ENCODE data around the gene ARL5C.

- TF ChIP-seq, protein P1, sequence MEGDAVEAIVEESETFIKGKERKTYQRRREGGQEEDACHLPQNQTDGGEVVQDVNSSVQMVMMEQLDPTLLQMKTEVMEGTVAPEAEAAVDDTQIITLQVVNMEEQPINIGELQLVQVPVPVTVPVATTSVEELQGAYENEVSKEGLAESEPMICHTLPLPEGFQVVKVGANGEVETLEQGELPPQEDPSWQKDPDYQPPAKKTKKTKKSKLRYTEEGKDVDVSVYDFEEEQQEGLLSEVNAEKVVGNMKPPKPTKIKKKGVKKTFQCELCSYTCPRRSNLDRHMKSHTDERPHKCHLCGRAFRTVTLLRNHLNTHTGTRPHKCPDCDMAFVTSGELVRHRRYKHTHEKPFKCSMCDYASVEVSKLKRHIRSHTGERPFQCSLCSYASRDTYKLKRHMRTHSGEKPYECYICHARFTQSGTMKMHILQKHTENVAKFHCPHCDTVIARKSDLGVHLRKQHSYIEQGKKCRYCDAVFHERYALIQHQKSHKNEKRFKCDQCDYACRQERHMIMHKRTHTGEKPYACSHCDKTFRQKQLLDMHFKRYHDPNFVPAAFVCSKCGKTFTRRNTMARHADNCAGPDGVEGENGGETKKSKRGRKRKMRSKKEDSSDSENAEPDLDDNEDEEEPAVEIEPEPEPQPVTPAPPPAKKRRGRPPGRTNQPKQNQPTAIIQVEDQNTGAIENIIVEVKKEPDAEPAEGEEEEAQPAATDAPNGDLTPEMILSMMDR (IDR thresholded peaks at IDR 0.05): no peak
- no peak for TF ChIP-seq POLR2A (IDR thresholded peaks at IDR 0.05)
Measured at GRCh38 chr17:39139561-39139960, 26.4 kb downstream of the ARL5C start.
